ENCODE data around the gene CALD1. TPM values are rescaled to one million over a fixed set of nuclear protein-coding genes. Genes with fewer than 3 reads are reported as not detected.

The CALD1 gene
- polyA plus RNA-seq, 1 donor from 2014 or later = 8.0 TPM

DNA sequence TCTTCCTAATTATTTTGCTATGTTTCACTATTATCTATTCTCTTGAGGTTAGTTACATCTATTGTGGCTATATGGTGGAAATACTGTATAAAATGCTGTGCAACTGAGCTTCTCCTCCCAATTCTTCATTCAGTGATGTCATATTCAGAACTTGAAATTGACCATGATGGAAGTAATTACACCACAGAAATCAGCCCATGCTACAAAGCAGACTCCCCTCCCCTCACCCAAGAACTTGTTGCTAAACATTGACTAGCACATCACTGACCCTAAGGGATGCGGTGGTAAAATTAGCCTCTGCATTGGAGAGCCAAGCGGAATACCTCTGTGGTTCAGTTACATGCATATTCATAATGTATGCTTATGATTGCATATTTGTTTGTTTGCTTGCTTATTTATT, 8.8 kb downstream of the CALD1 start:
- H3K27me3 ChIP-seq (ENCODE audit: insufficient read depth, low read depth, low read length) = no peaks in the 10 kb centered on the region
- no peaks in the 10 kb centered on the region for H3K9me3 ChIP-seq (ENCODE audit: low read length)
- no peak overlapping the region for H3K27ac ChIP-seq (ENCODE audit: low read length)
- H3K4me2 ChIP-seq (ENCODE audit: low read length) = no peak overlapping the region
- H3K4me3 ChIP-seq (ENCODE audit: low read length) = no peak overlapping the region
- no peak for TF ChIP-seq POLR2AphosphoS5 (IDR thresholded peaks at IDR 0.05)
- TF ChIP-seq, protein P1, sequence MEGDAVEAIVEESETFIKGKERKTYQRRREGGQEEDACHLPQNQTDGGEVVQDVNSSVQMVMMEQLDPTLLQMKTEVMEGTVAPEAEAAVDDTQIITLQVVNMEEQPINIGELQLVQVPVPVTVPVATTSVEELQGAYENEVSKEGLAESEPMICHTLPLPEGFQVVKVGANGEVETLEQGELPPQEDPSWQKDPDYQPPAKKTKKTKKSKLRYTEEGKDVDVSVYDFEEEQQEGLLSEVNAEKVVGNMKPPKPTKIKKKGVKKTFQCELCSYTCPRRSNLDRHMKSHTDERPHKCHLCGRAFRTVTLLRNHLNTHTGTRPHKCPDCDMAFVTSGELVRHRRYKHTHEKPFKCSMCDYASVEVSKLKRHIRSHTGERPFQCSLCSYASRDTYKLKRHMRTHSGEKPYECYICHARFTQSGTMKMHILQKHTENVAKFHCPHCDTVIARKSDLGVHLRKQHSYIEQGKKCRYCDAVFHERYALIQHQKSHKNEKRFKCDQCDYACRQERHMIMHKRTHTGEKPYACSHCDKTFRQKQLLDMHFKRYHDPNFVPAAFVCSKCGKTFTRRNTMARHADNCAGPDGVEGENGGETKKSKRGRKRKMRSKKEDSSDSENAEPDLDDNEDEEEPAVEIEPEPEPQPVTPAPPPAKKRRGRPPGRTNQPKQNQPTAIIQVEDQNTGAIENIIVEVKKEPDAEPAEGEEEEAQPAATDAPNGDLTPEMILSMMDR (IDR thresholded peaks at IDR 0.05; ENCODE audit: poor library complexity, severe bottlenecking) = no peak
- no peak for TF ChIP-seq EP300 (conservative IDR thresholded peaks at IDR 0.05; ENCODE audit: poor library complexity, severe bottlenecking)
- TF ChIP-seq TAF1 (IDR thresholded peaks at IDR 0.05; ENCODE audit: low read depth) = no peak
- TF ChIP-seq SMC3 (conservative IDR thresholded peaks at IDR 0.05; ENCODE audit: poor library complexity) = no peak
- TF ChIP-seq RAD21 (conservative IDR thresholded peaks at IDR 0.05) = no peak
- TF ChIP-seq, protein P2, sequence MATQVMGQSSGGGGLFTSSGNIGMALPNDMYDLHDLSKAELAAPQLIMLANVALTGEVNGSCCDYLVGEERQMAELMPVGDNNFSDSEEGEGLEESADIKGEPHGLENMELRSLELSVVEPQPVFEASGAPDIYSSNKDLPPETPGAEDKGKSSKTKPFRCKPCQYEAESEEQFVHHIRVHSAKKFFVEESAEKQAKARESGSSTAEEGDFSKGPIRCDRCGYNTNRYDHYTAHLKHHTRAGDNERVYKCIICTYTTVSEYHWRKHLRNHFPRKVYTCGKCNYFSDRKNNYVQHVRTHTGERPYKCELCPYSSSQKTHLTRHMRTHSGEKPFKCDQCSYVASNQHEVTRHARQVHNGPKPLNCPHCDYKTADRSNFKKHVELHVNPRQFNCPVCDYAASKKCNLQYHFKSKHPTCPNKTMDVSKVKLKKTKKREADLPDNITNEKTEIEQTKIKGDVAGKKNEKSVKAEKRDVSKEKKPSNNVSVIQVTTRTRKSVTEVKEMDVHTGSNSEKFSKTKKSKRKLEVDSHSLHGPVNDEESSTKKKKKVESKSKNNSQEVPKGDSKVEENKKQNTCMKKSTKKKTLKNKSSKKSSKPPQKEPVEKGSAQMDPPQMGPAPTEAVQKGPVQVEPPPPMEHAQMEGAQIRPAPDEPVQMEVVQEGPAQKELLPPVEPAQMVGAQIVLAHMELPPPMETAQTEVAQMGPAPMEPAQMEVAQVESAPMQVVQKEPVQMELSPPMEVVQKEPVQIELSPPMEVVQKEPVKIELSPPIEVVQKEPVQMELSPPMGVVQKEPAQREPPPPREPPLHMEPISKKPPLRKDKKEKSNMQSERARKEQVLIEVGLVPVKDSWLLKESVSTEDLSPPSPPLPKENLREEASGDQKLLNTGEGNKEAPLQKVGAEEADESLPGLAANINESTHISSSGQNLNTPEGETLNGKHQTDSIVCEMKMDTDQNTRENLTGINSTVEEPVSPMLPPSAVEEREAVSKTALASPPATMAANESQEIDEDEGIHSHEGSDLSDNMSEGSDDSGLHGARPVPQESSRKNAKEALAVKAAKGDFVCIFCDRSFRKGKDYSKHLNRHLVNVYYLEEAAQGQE (IDR thresholded peaks at IDR 0.05; ENCODE audit: borderline replicate concordance) = no peak
- TF ChIP-seq MXI1 (conservative IDR thresholded peaks at IDR 0.05; ENCODE audit: poor library complexity, severe bottlenecking) = no peak
- no peak for TF ChIP-seq EZH2 (IDR thresholded peaks at IDR 0.05; ENCODE audit: borderline replicate concordance, insufficient read depth, low read length, poor library complexity, severe bottlenecking)
- H3K9me2 ChIP-seq (ENCODE audit: insufficient read depth, low read length) = no peaks in the 10 kb centered on the region
- no peak overlapping the region for H3K9ac ChIP-seq (ENCODE audit: low read length)
- no peaks in the 10 kb centered on the region for H4K20me1 ChIP-seq (ENCODE audit: insufficient read depth)
- no peaks in the 10 kb centered on the region for H3K36me3 ChIP-seq (ENCODE audit: insufficient read depth, low read length)
- no peaks in the 10 kb centered on the region for H3K79me2 ChIP-seq (replicated peaks; ENCODE audit: insufficient read depth, low read length)
- H2AFZ ChIP-seq (ENCODE audit: low read depth, low read length) = no peak overlapping the region
- no peaks in the 10 kb centered on the region for H3F3A ChIP-seq (ENCODE audit: insufficient read depth, low read length, poor library complexity, severe bottlenecking)

DNA sequence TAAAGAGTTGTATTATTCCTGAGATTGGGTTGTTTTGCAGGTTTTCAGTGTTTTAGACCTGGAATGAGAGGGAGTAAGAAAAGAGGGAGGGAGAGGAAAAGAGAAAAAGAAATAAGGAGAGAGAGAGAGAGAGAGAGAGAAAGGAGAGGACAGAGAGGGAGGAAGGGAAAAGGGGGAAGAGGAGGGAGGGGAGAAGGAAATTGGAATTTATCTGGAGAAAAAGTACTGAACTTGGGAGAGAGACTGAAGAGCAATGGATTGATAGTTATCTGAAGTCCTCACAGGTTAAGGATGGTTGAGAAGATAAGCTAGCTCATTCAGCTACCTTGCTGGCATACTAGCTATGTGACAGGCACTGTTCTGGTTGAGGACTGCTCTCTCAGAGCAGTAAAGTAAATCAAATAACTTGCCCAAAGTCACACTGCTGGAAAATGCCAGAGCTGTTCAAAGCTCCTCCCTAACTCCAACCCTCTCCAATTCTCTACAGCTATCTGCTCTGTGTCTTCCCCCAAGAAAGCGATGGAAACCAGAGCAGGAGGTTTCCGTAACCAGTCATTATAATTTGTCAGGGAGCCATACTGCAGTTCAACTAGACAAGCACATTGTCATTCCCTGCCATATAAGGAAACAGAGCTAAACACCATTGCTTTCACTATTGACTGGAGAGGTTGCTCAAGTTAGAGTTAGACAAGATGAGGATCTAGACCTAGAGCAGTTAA, 10.7 kb downstream of the CALD1 start:
- Histone ChIP-seq H3K79me2 (replicated peaks; ENCODE audit: insufficient read depth, low read length) (no peaks in the 10 kb centered on the region), H3K27ac (ENCODE audit: low read length) (no peak overlapping the region), H3K36me3 (ENCODE audit: insufficient read depth, low read length) (no peaks in the 10 kb centered on the region), H3K4me3 (ENCODE audit: low read length) (no peak overlapping the region), H4K20me1 (ENCODE audit: insufficient read depth) (no peaks in the 10 kb centered on the region), H3K9me2 (ENCODE audit: insufficient read depth, low read length) (no peaks in the 10 kb centered on the region), H2AFZ (ENCODE audit: low read depth, low read length) (no peak overlapping the region), H3K4me2 (ENCODE audit: low read length) (no peak overlapping the region), H3K9ac (ENCODE audit: low read length) (no peak overlapping the region), H3K9me3 (ENCODE audit: low read length) (no peaks in the 10 kb centered on the region), H3F3A (ENCODE audit: insufficient read depth, low read length, poor library complexity, severe bottlenecking) (no peaks in the 10 kb centered on the region), H3K27me3 (ENCODE audit: insufficient read depth, low read depth, low read length) (no peaks in the 10 kb centered on the region)
- no peak for TF ChIP-seq POLR2AphosphoS5 (IDR thresholded peaks at IDR 0.05)
- TF ChIP-seq TAF1 (IDR thresholded peaks at IDR 0.05; ENCODE audit: low read depth) = no peak
- TF ChIP-seq EZH2 (IDR thresholded peaks at IDR 0.05; ENCODE audit: borderline replicate concordance, insufficient read depth, low read length, poor library complexity, severe bottlenecking) = no peak
- TF ChIP-seq, protein P1 (IDR thresholded peaks at IDR 0.05; ENCODE audit: poor library complexity, severe bottlenecking) = no peak
- no peak for TF ChIP-seq SMC3 (conservative IDR thresholded peaks at IDR 0.05; ENCODE audit: poor library complexity)
- no peak for TF ChIP-seq EP300 (conservative IDR thresholded peaks at IDR 0.05; ENCODE audit: poor library complexity, severe bottlenecking)
- TF ChIP-seq, protein P2 (IDR thresholded peaks at IDR 0.05; ENCODE audit: borderline replicate concordance) = no peak
- TF ChIP-seq RAD21 (conservative IDR thresholded peaks at IDR 0.05) = no peak
- TF ChIP-seq MXI1 (conservative IDR thresholded peaks at IDR 0.05; ENCODE audit: poor library complexity, severe bottlenecking) = no peak
